Measurements from ENCODE around the gene SUV39H2.
"Not testable (repeated sequence)": the region's sequence is repeated elsewhere in the genome, so short reads cannot be mapped to it uniquely, and the experiment has no call there.

SUV39H2 gene

DNA sequence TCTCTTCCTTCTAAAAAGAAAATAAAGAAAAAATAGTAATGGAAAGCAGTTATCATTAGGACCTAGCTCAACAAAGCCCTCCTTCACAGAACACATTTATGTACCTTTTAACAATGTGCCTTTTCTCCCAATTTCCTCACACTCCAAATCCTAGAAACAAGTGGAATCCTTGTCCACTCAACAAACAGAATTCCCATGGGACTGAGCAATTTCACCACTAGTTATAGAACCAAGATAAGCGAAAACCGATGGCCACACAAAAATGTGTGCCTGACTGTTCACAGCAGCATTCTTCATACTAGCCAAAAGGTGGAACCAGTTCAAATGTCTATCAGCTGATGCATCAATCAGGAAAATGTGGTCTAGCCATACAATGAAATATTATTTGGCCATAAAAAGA is 57.9 kb downstream of the SUV39H2 start:
- DNase-seq (ENCODE audit: low read depth in 2 of 2) = no peak

DNA sequence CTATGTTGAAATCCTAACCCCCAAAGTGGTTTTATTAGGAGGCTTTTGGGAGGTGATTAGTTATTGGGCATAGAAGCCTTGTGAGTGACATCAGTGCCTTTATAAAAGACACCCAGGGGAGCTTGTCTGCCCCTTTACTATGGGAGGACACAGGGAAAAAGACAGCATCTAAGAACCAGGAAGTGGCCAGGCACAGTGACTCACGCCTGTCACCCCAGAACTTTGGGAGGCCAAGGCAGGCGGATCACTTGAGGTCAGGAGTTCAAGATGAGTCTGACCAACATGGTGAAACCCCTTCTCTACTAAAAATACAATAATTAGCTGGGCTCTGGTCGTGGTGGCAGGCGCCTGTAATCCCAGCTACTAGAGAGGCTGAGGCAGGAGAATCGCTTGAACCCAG is 60.3 kb downstream of the SUV39H2 start:
- not testable (repeated sequence) for DNase-seq (ENCODE audit: low read depth in 2 of 2)

DNA sequence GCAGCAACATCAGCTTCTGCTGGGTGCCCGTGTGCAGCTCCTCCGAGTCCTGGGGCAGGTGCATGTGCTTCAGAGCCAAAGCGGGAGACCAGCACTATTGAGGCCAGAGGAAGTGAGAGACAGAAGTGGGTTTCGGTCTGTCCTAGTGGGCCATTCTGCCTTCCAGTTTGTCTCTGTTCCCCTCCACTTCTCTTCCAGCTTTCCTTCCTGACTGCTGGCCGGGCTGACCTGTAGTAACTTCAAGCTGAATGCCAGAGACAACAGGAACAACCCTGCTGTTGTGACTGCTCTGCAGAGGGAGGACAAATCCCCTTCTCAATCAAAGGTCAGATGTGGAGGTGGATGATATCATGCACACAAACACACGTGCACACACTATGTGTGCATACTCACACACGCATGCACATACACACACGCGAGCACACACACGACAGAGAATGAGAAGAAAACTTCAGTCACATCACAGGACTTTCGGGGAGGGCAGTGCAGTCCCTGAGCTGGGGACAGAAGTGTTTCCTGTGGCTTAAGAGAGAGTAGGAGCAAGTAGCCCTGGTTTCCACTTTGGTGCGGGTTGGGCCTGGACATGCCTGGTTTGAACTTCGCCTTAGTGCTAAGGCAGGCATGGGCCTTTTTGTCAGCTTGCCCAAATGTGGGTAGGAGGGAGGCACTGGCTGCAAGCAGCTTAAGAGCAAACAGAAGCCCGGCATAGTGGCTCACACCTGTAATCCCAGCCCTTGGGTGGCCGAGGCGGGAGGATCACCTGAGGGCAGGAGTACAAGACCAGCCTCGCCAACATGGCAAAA is 63.7 kb downstream of the SUV39H2 start:
- DNase-seq (ENCODE audit: low read depth in 2 of 2) = not testable (repeated sequence)

DNA sequence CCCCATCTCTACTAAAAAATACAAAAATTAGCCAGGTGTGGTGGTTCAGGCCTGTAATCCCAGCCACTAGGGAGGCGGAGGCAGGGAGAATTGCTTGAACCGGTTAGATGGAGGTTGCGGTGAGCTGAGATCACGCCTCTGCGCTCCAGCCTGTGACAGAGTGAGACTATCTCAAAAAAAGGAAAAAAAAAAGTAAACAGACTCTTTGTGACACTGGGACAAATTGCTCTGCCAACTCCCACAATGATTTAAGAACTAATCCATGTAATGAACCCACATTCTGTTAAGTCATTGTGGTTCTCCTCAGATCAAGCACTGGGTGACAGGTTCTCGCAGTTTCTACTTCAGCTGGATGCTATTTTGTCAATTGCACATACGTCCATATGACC is 64.3 kb downstream of the SUV39H2 start:
- not testable (repeated sequence) for DNase-seq (ENCODE audit: low read depth in 2 of 2)

DNA sequence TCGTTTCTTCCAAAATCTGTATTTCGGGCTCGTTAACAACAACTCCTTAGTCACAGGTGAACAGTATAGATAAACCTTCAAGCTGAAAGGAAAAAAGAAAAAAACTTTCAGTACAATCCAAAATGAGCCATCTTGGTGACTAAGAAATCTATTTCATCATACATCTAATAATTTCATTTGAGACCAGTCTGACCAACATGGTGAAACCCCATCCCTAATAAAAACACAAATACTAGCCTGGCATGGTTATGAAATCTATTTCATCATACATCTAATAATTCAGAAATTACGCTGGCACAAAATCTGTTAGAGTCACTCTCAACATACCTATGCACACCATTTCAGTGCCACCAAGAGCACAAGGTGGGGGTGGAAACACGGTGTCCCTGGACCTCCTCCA is 66.4 kb downstream of the SUV39H2 start:
- DNase-seq (ENCODE audit: low read depth in 2 of 2) = no peak

DNA sequence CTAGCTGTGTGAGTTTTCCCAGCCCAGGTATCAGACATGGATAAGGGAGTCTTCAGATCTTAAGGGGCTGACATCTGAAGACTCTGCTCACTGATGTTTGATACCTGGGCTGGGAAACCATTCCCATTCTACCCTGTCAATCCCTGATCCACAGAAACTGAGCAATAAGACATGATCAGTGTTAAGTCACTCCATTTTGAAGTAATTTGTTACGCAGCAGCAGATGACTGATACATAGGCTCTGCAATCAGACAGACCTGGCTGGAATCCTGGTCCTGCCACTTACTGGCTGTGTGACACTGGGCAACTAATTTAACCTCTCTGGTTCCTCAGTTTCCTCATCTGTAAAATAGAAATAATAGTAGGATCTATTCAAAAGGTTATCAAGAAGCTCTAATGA is 68.6 kb downstream of the SUV39H2 start:
- DNase-seq (ENCODE audit: low read depth in 2 of 2) = no peak

DNA sequence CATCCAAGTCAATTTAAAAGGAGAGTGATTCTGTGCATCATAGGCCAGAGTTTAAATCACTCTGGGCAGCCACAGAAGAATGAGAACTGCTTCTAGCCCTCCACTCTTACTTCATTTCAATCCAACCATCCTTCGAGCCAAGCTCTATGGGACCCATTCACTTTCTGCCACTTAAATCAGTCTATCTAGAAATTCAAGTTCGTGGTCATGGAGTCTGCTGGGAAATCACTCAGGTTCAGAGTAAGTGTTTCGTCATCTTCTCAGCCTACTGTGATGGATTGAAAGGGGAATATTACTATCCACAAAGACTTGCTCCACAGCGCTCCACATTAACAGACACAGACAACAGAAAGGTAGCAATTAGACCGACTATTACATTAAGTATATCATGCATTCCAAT is 70.6 kb downstream of the SUV39H2 start:
- DNase-seq (ENCODE audit: low read depth in 2 of 2) = no peak

DNA sequence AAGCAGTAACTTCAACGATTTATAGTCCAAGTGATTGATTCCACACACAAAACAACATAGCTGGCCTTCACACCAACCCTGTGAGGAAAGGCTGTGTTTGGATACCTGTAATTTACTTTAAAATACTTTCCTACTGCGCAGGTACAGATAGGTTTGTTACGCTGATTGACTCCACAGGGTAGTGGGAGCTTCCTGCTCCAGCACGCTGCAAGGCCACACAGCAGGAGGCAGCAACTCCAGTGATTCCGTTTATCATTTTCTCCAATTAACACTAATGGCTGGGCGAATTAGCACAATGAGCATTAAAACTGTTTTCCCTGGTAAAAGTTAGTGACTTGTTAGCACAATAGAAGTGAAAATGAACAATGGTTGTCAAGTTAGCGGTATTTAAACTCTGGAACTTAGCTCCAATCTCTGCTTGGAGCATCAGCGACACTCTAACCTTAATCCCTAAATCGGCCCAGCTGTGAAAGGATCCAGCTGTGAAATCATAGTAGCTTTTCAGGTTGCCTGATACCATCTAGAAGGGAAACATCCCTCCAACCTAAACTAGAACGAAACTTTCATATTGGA is 74.3 kb downstream of the SUV39H2 start:
- DNase-seq (ENCODE audit: low read depth in 2 of 2) = no peak

DNA sequence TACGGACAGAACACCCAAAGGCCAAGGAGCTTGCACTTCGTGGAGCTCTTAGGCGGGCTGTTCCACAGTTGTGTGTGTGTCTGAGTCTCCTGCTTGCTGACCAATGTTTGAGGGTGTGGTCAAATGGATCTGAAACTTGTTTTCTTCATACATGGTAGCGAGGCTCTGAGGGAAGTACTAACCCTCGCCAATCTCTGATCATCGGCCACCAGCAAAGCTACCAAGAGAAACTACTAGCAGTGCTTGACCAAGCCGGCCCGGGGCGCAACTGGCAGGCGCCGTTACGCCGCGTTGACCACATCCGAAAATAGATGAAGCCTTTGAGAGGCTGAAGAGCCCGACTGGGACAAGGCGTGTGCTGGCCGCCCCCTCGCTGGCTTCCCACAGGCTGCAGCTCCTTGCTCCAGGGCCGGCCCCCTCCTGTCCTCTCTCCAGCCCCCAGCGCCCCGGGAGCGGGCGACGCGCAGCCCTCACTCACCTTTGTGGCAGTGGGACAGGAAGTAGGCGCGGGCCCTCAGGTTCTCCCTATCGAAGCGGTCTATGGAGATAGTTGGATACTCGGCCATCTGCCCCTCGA is 74.8 kb downstream of the SUV39H2 start:
- no peak for DNase-seq (ENCODE audit: low read depth in 2 of 2)

All from stimulated activated CD4-positive, alpha-beta T cell treated with anti-CD3 and anti-CD28 coated beads, Interleukin-12 subunit alpha, Interleukin-12 subunit beta, amount 100 ng/mL, for 24 hours (primary cell).